Fibroblast of peridontal ligament (primary cell): ENCODE measurements around the gene SF1.

Experiments used
- DNase-seq: peaks from one replicate; pipeline ENCODE4 v3.0.0-alpha.2; 2010; ENCODE audit errors: extremely low read depth

SF1 gene

GRCh38 chr11:64778223-64778472 is 194 bp downstream of the SF1 start:
- no peak for DNase-seq

GRCh38 chr11:64777449-64778222 is 706 bp downstream of the SF1 start:
- DNase-seq: peak; percentile 77

GRCh38 chr11:64776875-64777274 is 1.5 kb downstream of the SF1 start:
- DNase-seq: no peak

GRCh38 chr11:64776425-64776824 is 1.9 kb downstream of the SF1 start:
- DNase-seq: no peak

GRCh38 chr11:64774144-64774543 is 4.2 kb downstream of the SF1 start:
- no peak for DNase-seq

GRCh38 chr11:64772303-64773018 is 5.9 kb downstream of the SF1 start:
- no peak for DNase-seq

- DNase-seq: no peak
Measured at GRCh38 chr11:64771861-64772260, 6.5 kb downstream of the SF1 start.

- no peak for DNase-seq
Measured at GRCh38 chr11:64770120-64770519, 8.2 kb downstream of the SF1 start.

GRCh38 chr11:64769283-64769682 is 9.1 kb downstream of the SF1 start:
- no peak for DNase-seq

GRCh38 chr11:64768300-64768694 is 10.0 kb downstream of the SF1 start:
- no peak for DNase-seq

- DNase-seq: peak; percentile 71
Measured at GRCh38 chr11:64767344-64768299, 10.7 kb downstream of the SF1 start.

- no peak for DNase-seq
Measured at GRCh38 chr11:64766881-64767280, 11.5 kb downstream of the SF1 start.

GRCh38 chr11:64765851-64766665 is 12.3 kb downstream of the SF1 start:
- no peak for DNase-seq

GRCh38 chr11:64765291-64765850 is 13.0 kb downstream of the SF1 start:
- DNase-seq: no peak

- DNase-seq: no peak
Measured at GRCh38 chr11:64764753-64765152, 13.6 kb downstream of the SF1 start.

- no peak for DNase-seq
Measured at GRCh38 chr11:64764040-64764611, 14.2 kb downstream of the SF1 start.

- no peak for DNase-seq
Measured at GRCh38 chr11:64763526-64764039, 14.8 kb downstream of the SF1 start.

- DNase-seq: peak; percentile 42
Measured at GRCh38 chr11:64762674-64763525, 15.4 kb downstream of the SF1 start.

- no peak for DNase-seq
Measured at GRCh38 chr11:64762277-64762673, 16.1 kb downstream of the SF1 start.
